ENCODE data around the gene RASSF3.

Gene RASSF3

GRCh38 chr12:64695550-64695949, 85.3 kb downstream of the RASSF3 start:
- no peak for DNase-seq (ENCODE audit: extremely low read depth, low read depth)
- H3K4me3 ChIP-seq (replicated peaks; ENCODE audit: low read depth, low read length): no peak overlapping the region
- no peak for TF ChIP-seq CTCF (IDR thresholded peaks at IDR 0.05; ENCODE audit: low read depth, low read length, missing control alignments)

- DNase-seq (ENCODE audit: extremely low read depth, low read depth): no peak
- TF ChIP-seq CTCF (IDR thresholded peaks at IDR 0.05; ENCODE audit: low read depth, low read length, missing control alignments): peak; percentile 11
- no peak overlapping the region for H3K4me3 ChIP-seq (replicated peaks; ENCODE audit: low read depth, low read length)
Measured at GRCh38 chr12:64696080-64696741, 85.9 kb downstream of the RASSF3 start.

GRCh38 chr12:64699504-64700115, 89.3 kb downstream of the RASSF3 start:
- TF ChIP-seq CTCF (IDR thresholded peaks at IDR 0.05; ENCODE audit: low read depth, low read length, missing control alignments): no peak
- no peak for DNase-seq (ENCODE audit: extremely low read depth, low read depth)
- H3K4me3 ChIP-seq (replicated peaks; ENCODE audit: low read depth, low read length): no peak overlapping the region

- DNase-seq (ENCODE audit: extremely low read depth, low read depth): no peak
- no peak overlapping the region for H3K4me3 ChIP-seq (replicated peaks; ENCODE audit: low read depth, low read length)
- TF ChIP-seq CTCF (IDR thresholded peaks at IDR 0.05; ENCODE audit: low read depth, low read length, missing control alignments): no peak
Measured at GRCh38 chr12:64700532-64700931, 90.2 kb downstream of the RASSF3 start.

- no peak for DNase-seq (ENCODE audit: extremely low read depth, low read depth)
- TF ChIP-seq CTCF (IDR thresholded peaks at IDR 0.05; ENCODE audit: low read depth, low read length, missing control alignments): no peak
- H3K4me3 ChIP-seq (replicated peaks; ENCODE audit: low read depth, low read length): no peak overlapping the region
Measured at GRCh38 chr12:64701283-64701682, 91.0 kb downstream of the RASSF3 start.

- DNase-seq (ENCODE audit: extremely low read depth, low read depth): no peak
- TF ChIP-seq CTCF (IDR thresholded peaks at IDR 0.05; ENCODE audit: low read depth, low read length, missing control alignments): no peak
- H3K4me3 ChIP-seq (replicated peaks; ENCODE audit: low read depth, low read length): no peak overlapping the region
Measured at GRCh38 chr12:64706306-64706705, 96.0 kb downstream of the RASSF3 start.
